ENCODE results near the gene FCF1.

GRCh38 chr14:74739293-74740030 lies 26.5 kb downstream of the FCF1 start:
- no peak for TF ChIP-seq POLR2A (IDR thresholded peaks at IDR 0.05)
- TF ChIP-seq, protein P1, sequence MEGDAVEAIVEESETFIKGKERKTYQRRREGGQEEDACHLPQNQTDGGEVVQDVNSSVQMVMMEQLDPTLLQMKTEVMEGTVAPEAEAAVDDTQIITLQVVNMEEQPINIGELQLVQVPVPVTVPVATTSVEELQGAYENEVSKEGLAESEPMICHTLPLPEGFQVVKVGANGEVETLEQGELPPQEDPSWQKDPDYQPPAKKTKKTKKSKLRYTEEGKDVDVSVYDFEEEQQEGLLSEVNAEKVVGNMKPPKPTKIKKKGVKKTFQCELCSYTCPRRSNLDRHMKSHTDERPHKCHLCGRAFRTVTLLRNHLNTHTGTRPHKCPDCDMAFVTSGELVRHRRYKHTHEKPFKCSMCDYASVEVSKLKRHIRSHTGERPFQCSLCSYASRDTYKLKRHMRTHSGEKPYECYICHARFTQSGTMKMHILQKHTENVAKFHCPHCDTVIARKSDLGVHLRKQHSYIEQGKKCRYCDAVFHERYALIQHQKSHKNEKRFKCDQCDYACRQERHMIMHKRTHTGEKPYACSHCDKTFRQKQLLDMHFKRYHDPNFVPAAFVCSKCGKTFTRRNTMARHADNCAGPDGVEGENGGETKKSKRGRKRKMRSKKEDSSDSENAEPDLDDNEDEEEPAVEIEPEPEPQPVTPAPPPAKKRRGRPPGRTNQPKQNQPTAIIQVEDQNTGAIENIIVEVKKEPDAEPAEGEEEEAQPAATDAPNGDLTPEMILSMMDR (IDR thresholded peaks at IDR 0.05), result no peak
